HL-60 (cell line): Measurements from ENCODE around the gene ACVR1.

ENCODE experiments used
- POLR2AphosphoS5 ChIP-seq: IDR thresholded peaks from 2 replicates; pipeline ENCODE4 v1.6.1; 2012; ENCODE audit warnings: low read depth
- TF ChIP-seq, protein P1 (sequence below): IDR thresholded peaks from one replicate; pipeline ENCODE4 v1.5.1; 2011; ENCODE audit warnings: low read length, control low read depth, inconsistent platforms; ENCODE audit not compliant: insufficient read depth

DNA sequence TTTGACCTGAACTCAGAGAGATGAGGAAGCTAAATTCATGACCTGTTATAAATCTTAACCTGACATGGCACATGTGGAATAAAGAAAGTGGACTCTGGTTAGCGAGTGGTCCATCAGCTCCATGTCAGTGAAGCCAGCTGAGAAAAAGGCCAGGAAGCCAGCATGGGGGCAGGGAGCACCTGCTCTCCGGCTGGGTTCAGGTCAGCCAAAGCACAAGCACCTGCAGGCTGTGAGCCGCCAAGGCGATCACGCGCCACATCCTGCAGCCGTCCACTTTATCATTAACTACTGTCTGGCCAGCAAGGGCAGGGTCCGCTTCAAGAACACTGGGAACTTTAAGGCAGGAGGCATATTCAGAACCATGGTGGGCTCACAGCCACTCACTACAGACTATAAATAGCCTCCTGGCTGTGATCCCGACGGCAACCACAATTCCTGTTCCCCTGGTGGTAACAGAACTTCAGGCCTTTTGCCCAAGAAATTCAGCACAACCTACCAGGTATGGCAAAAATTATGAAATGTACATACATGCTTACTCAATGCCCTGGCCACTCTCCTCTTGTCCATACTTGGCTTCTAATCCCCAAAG, 35.5 kb downstream of the ACVR1 start:
- TF ChIP-seq, protein P1, sequence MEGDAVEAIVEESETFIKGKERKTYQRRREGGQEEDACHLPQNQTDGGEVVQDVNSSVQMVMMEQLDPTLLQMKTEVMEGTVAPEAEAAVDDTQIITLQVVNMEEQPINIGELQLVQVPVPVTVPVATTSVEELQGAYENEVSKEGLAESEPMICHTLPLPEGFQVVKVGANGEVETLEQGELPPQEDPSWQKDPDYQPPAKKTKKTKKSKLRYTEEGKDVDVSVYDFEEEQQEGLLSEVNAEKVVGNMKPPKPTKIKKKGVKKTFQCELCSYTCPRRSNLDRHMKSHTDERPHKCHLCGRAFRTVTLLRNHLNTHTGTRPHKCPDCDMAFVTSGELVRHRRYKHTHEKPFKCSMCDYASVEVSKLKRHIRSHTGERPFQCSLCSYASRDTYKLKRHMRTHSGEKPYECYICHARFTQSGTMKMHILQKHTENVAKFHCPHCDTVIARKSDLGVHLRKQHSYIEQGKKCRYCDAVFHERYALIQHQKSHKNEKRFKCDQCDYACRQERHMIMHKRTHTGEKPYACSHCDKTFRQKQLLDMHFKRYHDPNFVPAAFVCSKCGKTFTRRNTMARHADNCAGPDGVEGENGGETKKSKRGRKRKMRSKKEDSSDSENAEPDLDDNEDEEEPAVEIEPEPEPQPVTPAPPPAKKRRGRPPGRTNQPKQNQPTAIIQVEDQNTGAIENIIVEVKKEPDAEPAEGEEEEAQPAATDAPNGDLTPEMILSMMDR: no peak
- TF ChIP-seq POLR2AphosphoS5: no peak
